Measurements from ENCODE around the gene MRPL24. TPM values are rescaled to one million over a fixed set of nuclear protein-coding genes. Genes with fewer than 3 reads are reported as not detected.

Gene MRPL24
- total and polyA plus RNA-seq, 2 of the 13 experiments (the other 11 are each of a cell fraction or from before 2014, with no cell fraction given), result 38.1 to 42.9 TPM

GRCh38 chr1:156740741-156741480 lies at the start of gene MRPL24 (continued):
- TF ChIP-seq ZSCAN31 (CRISPR knock-in tag; IDR thresholded peaks at IDR 0.05; ENCODE audit: low read depth) (0 out of 2 replicates have a peak, but pooled peaks have one; percentile 54), KIAA2018 (CRISPR knock-in tag; IDR thresholded peaks at IDR 0.05; ENCODE audit: borderline replicate concordance) (no peak), CEBPB (IDR thresholded peaks at IDR 0.05; ENCODE audit: borderline replicate concordance, low read depth, low read length) (no peak), ZNF44 (CRISPR knock-in tag; IDR thresholded peaks at IDR 0.05) (peak; percentile 81), CEBPG (CRISPR knock-in tag; IDR thresholded peaks at IDR 0.05) (peak; percentile 35; the same call in 1 of the 2 replicates), GMEB1 (CRISPR knock-in tag; IDR thresholded peaks at IDR 0.05; ENCODE audit: borderline replicate concordance) (peak; percentile 96), EZH2 (conservative IDR thresholded peaks at IDR 0.05; ENCODE audit: low read depth, low read length) (no peak), HINFP (CRISPR knock-in tag; IDR thresholded peaks at IDR 0.05; ENCODE audit: low read depth) (peak; percentile 76), ZNF264 (CRISPR knock-in tag; IDR thresholded peaks at IDR 0.05) (peak; percentile 44), SMARCE1 (IDR thresholded peaks at IDR 0.05; ENCODE audit: borderline replicate concordance) (no peak), WIZ (CRISPR knock-in tag; IDR thresholded peaks at IDR 0.05) (no peak), BRF2 (CRISPR knock-in tag; IDR thresholded peaks at IDR 0.05) (no peak), CCDC6 (CRISPR knock-in tag; IDR thresholded peaks at IDR 0.05) (0 out of 2 replicates have a peak, but pooled peaks have one; percentile 56), ELF3 (CRISPR knock-in tag; IDR thresholded peaks at IDR 0.05) (peak; percentile 97), JUNB (CRISPR knock-in tag; IDR thresholded peaks at IDR 0.05; ENCODE audit: borderline replicate concordance) (no peak), FOSL1 (CRISPR knock-in tag; IDR thresholded peaks at IDR 0.05; ENCODE audit: borderline replicate concordance) (no peak), MXI1 (IDR thresholded peaks at IDR 0.05; ENCODE audit: borderline replicate concordance, low read depth, low read length) (peak; percentile 98; the same call in 2 of the 3 replicates)

Data from HepG2 (cell line).